ENCODE results near the gene DLG1.

DNA sequence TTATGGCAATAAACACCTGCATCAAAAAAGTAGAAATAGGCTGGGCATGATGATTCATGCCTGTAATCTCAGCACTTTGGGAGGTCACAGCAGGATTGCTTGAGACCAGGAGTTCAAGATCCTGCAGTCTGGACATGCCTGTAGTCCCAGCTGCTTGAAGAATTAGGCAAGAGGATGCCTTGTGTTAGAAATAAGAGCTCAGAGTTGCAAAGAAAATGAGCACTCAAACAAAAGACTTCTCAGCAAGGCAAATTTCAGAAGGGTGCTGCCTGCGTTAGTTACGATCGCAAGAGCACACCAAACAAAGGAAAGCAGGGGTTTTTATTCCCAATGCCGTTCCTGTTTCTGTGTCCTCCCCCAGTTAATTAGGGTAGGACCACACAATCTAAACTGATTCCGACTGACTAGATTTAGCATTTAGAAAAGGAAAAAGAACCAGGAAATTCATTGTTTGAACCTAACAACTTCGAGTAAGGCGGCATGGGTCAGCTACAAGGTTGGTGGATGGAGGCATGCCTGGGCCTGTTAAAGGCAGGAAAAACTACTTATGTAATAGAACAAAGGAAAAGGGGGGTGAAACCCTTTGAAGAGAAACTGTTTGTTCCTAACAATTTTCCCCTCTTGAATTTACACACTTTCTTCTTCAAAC, 55.5 kb downstream of the DLG1 start:
- TF ChIP-seq, protein P1, sequence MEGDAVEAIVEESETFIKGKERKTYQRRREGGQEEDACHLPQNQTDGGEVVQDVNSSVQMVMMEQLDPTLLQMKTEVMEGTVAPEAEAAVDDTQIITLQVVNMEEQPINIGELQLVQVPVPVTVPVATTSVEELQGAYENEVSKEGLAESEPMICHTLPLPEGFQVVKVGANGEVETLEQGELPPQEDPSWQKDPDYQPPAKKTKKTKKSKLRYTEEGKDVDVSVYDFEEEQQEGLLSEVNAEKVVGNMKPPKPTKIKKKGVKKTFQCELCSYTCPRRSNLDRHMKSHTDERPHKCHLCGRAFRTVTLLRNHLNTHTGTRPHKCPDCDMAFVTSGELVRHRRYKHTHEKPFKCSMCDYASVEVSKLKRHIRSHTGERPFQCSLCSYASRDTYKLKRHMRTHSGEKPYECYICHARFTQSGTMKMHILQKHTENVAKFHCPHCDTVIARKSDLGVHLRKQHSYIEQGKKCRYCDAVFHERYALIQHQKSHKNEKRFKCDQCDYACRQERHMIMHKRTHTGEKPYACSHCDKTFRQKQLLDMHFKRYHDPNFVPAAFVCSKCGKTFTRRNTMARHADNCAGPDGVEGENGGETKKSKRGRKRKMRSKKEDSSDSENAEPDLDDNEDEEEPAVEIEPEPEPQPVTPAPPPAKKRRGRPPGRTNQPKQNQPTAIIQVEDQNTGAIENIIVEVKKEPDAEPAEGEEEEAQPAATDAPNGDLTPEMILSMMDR (IDR thresholded peaks at IDR 0.05; ENCODE audit: poor library complexity), result no peak
- TF ChIP-seq EZH2 (IDR thresholded peaks at IDR 0.05; ENCODE audit: borderline replicate concordance) (no peak), EZH2phosphoT487 (IDR thresholded peaks at IDR 0.05; ENCODE audit: low read depth, severe bottlenecking, unreplicated experiment) (no peak)
